Kidney epithelial cell (primary cell): ENCODE data around the gene KHDC4. TPM values are rescaled to one million over a fixed set of nuclear protein-coding genes. Genes with fewer than 3 reads are reported as not detected.

Source experiments
- DNase-seq: peaks from one replicate; pipeline ENCODE4 v3.0.0-alpha.2; 2010; ENCODE audit warnings: low read depth
- H3K27me3 ChIP-seq: 2 replicates; pipeline ENCODE4 v1.6.0; 2011; ENCODE audit warnings: low read length; ENCODE audit not compliant: control insufficient read depth, insufficient read depth
- H3K36me3 ChIP-seq: 2 replicates; pipeline ENCODE4 v1.5.1; 2011; ENCODE audit warnings: low read length; ENCODE audit not compliant: control insufficient read depth, insufficient read depth
- H3K4me3 ChIP-seq: 2 replicates; pipeline ENCODE4 v1.5.1; 2011; ENCODE audit warnings: low read depth, mild to moderate bottlenecking, control low read depth, low read length
- total RNA-seq: library from RNA; depleted of rRNA; stranded (reverse); fragments of >200 nt; gene quantifications from 2 replicates; pipeline ENCODE4 v1.2.3, GENCODE V29; 2015
- TF ChIP-seq, protein P1 (sequence below): IDR thresholded peaks from 2 replicates; pipeline ENCODE4 v1.5.1; 2011; ENCODE audit warnings: mild to moderate bottlenecking, moderate library complexity, low read length, control low read depth, inconsistent platforms; ENCODE audit not compliant: insufficient read depth, poor library complexity, severe bottlenecking

Gene KHDC4
- total RNA-seq, 1 donor from 2014 or later, result 31.5 TPM

DNA sequence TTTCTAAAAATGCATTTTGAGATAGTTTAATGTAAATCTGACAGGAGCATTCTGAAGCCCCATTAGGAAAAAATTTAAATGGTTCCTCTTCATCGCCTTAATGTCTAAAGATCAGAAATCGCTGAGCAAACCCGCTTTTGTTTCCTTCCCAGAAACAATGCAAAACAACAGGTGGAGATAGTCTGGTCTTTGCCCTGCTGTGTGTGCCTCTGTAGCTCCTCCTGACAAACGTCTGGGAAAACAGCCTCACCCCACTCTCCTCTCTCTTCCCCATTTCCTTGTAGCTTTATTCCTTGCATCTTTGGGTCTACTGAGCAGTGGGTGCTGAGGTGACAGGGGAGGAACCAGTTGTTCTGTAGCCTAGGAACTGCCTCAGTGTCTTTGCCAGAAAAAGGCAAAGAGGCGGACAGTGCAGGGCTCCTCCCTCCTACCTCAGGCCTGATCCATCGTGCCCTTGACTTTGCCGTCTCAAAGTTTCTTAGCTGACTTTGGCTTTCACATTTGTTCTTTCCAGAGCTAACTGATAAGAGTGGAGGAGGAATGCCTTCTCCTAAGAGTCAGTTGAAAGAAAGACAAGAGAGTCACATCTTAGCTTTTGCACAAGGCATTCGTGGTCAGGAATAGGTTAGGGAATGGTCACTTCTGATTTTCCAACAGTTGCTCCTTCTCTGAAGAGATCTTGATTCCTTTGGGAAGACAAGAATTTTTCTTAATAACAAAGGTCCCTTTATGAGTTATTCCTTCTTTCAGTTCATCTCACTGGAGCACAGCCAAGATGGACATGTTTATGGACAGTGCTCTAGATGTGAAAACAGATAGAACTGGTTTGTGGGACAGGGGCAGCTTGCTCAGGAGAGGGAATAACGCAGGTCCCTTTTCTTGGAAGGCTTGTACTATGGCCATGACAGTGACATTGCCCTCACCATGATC lies 49.9 kb downstream of the KHDC4 start:
- TF ChIP-seq, protein P1, sequence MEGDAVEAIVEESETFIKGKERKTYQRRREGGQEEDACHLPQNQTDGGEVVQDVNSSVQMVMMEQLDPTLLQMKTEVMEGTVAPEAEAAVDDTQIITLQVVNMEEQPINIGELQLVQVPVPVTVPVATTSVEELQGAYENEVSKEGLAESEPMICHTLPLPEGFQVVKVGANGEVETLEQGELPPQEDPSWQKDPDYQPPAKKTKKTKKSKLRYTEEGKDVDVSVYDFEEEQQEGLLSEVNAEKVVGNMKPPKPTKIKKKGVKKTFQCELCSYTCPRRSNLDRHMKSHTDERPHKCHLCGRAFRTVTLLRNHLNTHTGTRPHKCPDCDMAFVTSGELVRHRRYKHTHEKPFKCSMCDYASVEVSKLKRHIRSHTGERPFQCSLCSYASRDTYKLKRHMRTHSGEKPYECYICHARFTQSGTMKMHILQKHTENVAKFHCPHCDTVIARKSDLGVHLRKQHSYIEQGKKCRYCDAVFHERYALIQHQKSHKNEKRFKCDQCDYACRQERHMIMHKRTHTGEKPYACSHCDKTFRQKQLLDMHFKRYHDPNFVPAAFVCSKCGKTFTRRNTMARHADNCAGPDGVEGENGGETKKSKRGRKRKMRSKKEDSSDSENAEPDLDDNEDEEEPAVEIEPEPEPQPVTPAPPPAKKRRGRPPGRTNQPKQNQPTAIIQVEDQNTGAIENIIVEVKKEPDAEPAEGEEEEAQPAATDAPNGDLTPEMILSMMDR, result no peak
- Histone ChIP-seq H3K36me3 (no peaks in the 10 kb centered on the region), H3K27me3 (no peaks in the 10 kb centered on the region), H3K4me3 (no peak overlapping the region)
- no peak for DNase-seq

DNA sequence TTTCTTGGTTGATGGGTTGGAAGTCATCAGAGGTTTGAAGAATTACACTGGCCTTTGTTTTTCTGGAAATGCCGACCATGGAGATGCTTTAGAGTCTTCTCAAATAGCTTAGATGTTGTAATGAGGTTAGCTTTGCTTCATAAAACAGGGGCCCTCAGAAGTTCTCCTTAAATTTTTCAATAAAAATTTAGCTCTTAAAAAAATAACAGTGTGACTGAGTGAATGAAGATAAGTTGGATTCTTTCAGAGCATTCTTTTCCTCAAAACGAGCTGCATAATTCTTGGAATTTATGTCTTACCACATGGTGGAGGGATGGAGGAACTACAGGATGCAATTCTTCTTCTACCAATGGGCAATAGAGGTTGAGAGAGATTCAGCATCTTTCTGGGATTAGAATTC lies 51.4 kb downstream of the KHDC4 start:
- TF ChIP-seq, protein P1, result no peak
- H3K27me3 ChIP-seq, result no peaks in the 10 kb centered on the region
- H3K36me3 ChIP-seq, result no peaks in the 10 kb centered on the region
- no peak overlapping the region for H3K4me3 ChIP-seq
- DNase-seq, result no peak

DNA sequence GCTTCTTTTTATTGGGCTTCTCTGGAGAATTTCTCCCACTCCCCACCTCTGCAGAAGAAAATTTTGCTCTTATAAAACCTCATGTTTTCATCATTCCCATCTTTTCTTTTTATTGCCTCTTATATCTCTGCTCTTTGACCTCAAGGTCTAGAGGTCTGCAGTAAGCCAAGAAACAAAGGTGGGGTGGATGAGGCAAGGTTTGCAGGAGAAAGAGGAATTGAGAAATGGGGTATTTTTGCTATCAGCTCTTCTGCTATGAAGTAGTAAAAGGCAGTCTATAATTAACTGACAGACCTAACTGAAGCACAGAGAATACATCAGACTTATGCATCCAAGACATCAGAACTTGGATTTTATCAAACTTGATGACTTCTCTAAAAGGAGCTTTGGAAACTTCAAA lies 52.0 kb downstream of the KHDC4 start:
- DNase-seq, result no peak

DNA sequence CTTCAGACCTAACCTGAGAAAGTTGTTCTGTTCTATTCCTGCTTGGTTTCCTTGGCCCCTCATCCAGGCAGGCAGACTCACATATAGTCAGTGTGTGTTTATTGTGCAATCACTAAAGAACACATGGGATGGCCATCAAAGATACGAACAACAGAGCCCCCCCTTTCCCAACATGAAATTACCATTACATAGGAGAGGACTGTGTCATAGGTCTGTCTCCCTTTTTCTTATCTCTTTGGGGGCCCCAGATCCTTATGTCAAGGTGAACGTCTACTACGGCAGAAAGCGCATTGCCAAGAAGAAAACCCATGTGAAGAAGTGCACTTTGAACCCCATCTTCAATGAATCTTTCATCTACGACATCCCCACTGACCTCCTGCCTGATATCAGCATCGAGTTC lies 53.3 kb downstream of the KHDC4 start:
- TF ChIP-seq, protein P1, result no peak
- H3K4me3 ChIP-seq, result no peak overlapping the region
- no peak for DNase-seq
- no peaks in the 10 kb centered on the region for H3K27me3 ChIP-seq
- no peaks in the 10 kb centered on the region for H3K36me3 ChIP-seq

More for the DNA sequence above, 52.0 kb downstream of the KHDC4 start:
- TF ChIP-seq, protein P1, result no peak
- H3K27me3 ChIP-seq, result no peaks in the 10 kb centered on the region
- no peak overlapping the region for H3K4me3 ChIP-seq
- no peaks in the 10 kb centered on the region for H3K36me3 ChIP-seq

DNA sequence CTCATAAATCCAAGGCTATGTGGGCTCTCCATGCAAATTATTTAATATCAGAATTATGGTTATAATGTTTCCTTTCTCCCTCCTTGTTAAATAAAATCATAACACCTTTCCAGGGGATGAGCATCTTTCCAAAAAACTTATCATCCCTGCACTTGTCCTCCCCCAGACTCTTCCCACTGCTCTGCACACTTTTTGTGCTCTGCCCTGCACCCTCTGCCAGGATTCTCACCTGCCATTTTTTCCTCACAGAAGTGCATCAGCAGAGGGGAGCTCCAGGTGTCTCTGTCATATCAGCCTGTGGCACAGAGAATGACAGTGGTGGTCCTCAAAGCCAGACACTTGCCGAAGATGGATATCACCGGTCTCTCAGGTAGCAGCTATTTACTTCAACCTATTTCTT lies 54.0 kb downstream of the KHDC4 start:
- Histone ChIP-seq H3K4me3 (no peak overlapping the region), H3K27me3 (no peaks in the 10 kb centered on the region), H3K36me3 (no peaks in the 10 kb centered on the region)
- no peak for DNase-seq
- TF ChIP-seq, protein P1, result no peak
